Caco-2 (cell line): ENCODE measurements around the gene DAPK1. TPM values are rescaled to one million over a fixed set of nuclear protein-coding genes. Genes with fewer than 3 reads are reported as not detected.

Source experiments
- BruUV-seq: library from RNA; stranded (reverse); fragments of 400-500 nt; replicated peaks from 2 replicates; lab custom pipeline; 2021; lab: Mats Ljungman, UMichigan
- CTCF ChIA-PET: fragments of 300-600 bp; sonication (Branson Sonifier 250); formaldehyde crosslinking; loops from one replicate; lab custom pipeline; 2022; ENCODE audit warnings: antibody characterized with exemption; lab: Charles Lee
- POLR2A ChIA-PET: fragments of 300-600 bp; sonication (Branson Sonifier 250); formaldehyde crosslinking; loops from one replicate; lab custom pipeline; 2022; ENCODE audit warnings: antibody characterized with exemption; lab: Charles Lee
- DNase-seq, 2 experiments: peaks; one replicate each; pipeline versions ENCODE4 v3.0.0 to v3.0.0-alpha.2; 2020 to 2022
- H3K27me3 ChIP-seq: replicated peaks from 2 replicates; pipeline ENCODE4 v1.6.0; 2011; ENCODE audit warnings: low read length; ENCODE audit not compliant: control insufficient read depth, insufficient read depth
- H3K36me3 ChIP-seq: 2 replicates; pipeline ENCODE4 v1.5.1; 2011; ENCODE audit warnings: low read length; ENCODE audit not compliant: control insufficient read depth, insufficient read depth
- H3K4me1 ChIP-seq: fragments of 250-450 bp; sonication (Bioruptor Pico); 2 replicates; pipeline ENCODE4 v1.5.1; 2020; ENCODE audit warnings: mild to moderate bottlenecking
- H3K4me3 ChIP-seq: 2 replicates; pipeline ENCODE4 v1.5.1; 2011; ENCODE audit warnings: low read depth, mild to moderate bottlenecking, control low read depth, low read length
- H3K9me3 ChIP-seq: fragments of 250-450 bp; sonication (Bioruptor Pico); 2 replicates; pipeline ENCODE4 v1.5.1; 2020; ENCODE audit warnings: mild to moderate bottlenecking, moderate library complexity
- H3K27ac Mint-ChIP-seq: one replicate; pipeline ENCODE4 v1.8.0; 2022; ENCODE audit warnings: mixed read lengths; ENCODE audit not compliant: unreplicated experiment
- H3K27me3 Mint-ChIP-seq: one replicate; pipeline ENCODE4 v1.8.0; 2022; ENCODE audit warnings: mixed read lengths; ENCODE audit not compliant: insufficient read depth, unreplicated experiment
- H3K36me3 Mint-ChIP-seq: one replicate; pipeline ENCODE4 v1.8.0; 2022; ENCODE audit warnings: mild to moderate bottlenecking, mixed read lengths; ENCODE audit not compliant: insufficient read depth, unreplicated experiment
- H3K4me1 Mint-ChIP-seq: one replicate; pipeline ENCODE4 v1.8.0; 2022; ENCODE audit warnings: low read depth, mixed read lengths; ENCODE audit not compliant: unreplicated experiment
- H3K4me3 Mint-ChIP-seq: one replicate; pipeline ENCODE4 v1.8.0; 2022; ENCODE audit warnings: mild to moderate bottlenecking, moderate library complexity, mixed read lengths; ENCODE audit not compliant: unreplicated experiment
- H3K9me3 Mint-ChIP-seq: one replicate; pipeline ENCODE4 v1.8.0; 2022; ENCODE audit warnings: mixed read lengths; ENCODE audit not compliant: unreplicated experiment
- intact Hi-C: fragments of 100-400 bp; cut with micrococcal nuclease; formaldehyde crosslinking; loops from one replicate; pipeline ENCODE4 v1.10.0; 2022; ENCODE audit not compliant: unreplicated experiment
- total RNA-seq: library from RNA; stranded (reverse); gene quantifications from 2 replicates; pipeline ENCODE4 v1.2.3, GENCODE V29; 2022
- TF ChIP-seq, protein P1 (sequence below), 2 experiments: fragments of 200-600 bp in 1 of 2; IDR thresholded peaks; 1 replicate in 1 of 2; 2 replicates in 1 of 2; pipeline versions ENCODE4 v1.5.1 to v1.8.0; 2011 to 2022; ENCODE audit warnings: antibody characterized with exemption in 1 of 2, control low read depth in 1 of 2, inconsistent platforms in 1 of 2, low read depth in 1 of 2, low read length in 1 of 2, mild to moderate bottlenecking in 1 of 2, moderate library complexity in 1 of 2; ENCODE audit not compliant: insufficient read depth in 1 of 2, severe bottlenecking in 1 of 2, unreplicated experiment in 1 of 2

Gene DAPK1
- total RNA-seq, 1 experiment from 2014 or later: 79.2 TPM

DNA sequence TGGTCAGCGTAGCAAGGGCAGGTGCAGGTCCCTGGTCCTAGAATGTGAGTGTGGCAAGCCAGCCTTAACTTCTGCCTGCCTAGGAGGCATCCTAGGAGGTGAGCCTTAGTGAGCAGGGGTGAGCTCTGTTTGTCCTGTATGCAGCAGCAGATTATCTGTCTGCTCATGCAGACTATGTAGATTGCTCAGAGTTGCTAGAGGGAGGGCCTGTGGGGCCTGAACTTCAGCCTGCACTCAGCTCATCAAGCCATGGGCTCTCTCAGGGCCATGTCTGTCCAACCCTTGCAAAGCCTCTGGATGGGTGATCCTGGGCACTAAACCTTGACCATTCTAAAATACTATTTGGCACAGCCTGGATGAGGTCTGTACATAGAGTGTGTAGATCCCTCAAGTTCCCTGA lies 219.8 kb downstream of the DAPK1 start:
- H3K4me3 ChIP-seq: no peak overlapping the region
- H3K9me3 ChIP-seq: no peaks in the 10 kb centered on the region
- no peaks in the 10 kb centered on the region for H3K4me1 ChIP-seq
- H3K4me3 Mint-ChIP-seq: no peak overlapping the region
- peaks cover 13% of the 10 kb centered on the region for H3K36me3 Mint-ChIP-seq
- H3K27ac Mint-ChIP-seq: no peak overlapping the region
- ChIA-PET POLR2A (no interaction called here), CTCF (interaction anchor here (1.1 kb wide), 1 partner anchor 9 kb away, joined by 4 read pairs; the partner anchor contains the start of gene CTSL)
- peaks cover 9% of the 10 kb centered on the region for H3K4me1 Mint-ChIP-seq
- no TSS peak for BruUV-seq
- H3K27me3 Mint-ChIP-seq: no peaks in the 10 kb centered on the region
- H3K9me3 Mint-ChIP-seq: no peaks in the 10 kb centered on the region
- intact Hi-C loops: no loop called here
- H3K36me3 ChIP-seq: no peaks in the 10 kb centered on the region
- no peak for DNase-seq
- TF ChIP-seq, protein P1, sequence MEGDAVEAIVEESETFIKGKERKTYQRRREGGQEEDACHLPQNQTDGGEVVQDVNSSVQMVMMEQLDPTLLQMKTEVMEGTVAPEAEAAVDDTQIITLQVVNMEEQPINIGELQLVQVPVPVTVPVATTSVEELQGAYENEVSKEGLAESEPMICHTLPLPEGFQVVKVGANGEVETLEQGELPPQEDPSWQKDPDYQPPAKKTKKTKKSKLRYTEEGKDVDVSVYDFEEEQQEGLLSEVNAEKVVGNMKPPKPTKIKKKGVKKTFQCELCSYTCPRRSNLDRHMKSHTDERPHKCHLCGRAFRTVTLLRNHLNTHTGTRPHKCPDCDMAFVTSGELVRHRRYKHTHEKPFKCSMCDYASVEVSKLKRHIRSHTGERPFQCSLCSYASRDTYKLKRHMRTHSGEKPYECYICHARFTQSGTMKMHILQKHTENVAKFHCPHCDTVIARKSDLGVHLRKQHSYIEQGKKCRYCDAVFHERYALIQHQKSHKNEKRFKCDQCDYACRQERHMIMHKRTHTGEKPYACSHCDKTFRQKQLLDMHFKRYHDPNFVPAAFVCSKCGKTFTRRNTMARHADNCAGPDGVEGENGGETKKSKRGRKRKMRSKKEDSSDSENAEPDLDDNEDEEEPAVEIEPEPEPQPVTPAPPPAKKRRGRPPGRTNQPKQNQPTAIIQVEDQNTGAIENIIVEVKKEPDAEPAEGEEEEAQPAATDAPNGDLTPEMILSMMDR (IDR thresholded peaks at IDR 0.05; ENCODE audit: insufficient read depth in 1 of 2, low read depth in 1 of 2, low read length in 1 of 2, severe bottlenecking in 1 of 2, unreplicated experiment in 1 of 2): no peak
- H3K27me3 ChIP-seq: no peaks in the 10 kb centered on the region

DNA sequence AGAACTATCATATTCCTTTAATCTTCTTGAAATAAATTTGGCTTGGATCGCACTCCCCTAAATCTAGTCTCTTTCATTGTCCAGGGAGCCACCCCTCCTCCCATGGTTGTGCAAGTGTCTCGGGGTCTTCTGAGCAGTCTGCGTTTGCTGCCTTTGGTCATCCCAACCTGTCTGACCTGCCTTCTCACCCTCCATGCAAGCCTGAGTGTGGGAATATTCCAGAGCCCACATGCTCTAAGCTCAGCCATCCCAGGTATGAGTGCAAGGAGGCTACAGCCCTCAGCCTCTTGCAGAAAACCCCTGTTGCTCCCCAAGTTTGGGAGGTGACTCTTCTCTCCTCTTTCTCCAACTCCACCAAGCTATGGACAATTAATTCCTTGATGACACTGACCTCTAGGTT lies 220.6 kb downstream of the DAPK1 start:
- Mint-ChIP-seq H3K4me3 (no peak overlapping the region), H3K27ac (no peak overlapping the region), H3K9me3 (no peaks in the 10 kb centered on the region), H3K27me3 (no peaks in the 10 kb centered on the region), H3K36me3 (peaks cover 6% of the 10 kb centered on the region), H3K4me1 (peaks cover 2% of the 10 kb centered on the region)
- TF ChIP-seq, protein P1 (IDR thresholded peaks at IDR 0.05; ENCODE audit: insufficient read depth in 1 of 2, low read depth in 1 of 2, low read length in 1 of 2, severe bottlenecking in 1 of 2, unreplicated experiment in 1 of 2): no peak
- CTCF ChIA-PET: no interaction called here
- Histone ChIP-seq H3K4me1 (no peaks in the 10 kb centered on the region), H3K4me3 (no peak overlapping the region), H3K36me3 (no peaks in the 10 kb centered on the region), H3K9me3 (no peaks in the 10 kb centered on the region), H3K27me3 (no peaks in the 10 kb centered on the region)
- intact Hi-C loops: no loop called here
- POLR2A ChIA-PET: no interaction called here
- no peak for DNase-seq
- BruUV-seq: no TSS peak

DNA sequence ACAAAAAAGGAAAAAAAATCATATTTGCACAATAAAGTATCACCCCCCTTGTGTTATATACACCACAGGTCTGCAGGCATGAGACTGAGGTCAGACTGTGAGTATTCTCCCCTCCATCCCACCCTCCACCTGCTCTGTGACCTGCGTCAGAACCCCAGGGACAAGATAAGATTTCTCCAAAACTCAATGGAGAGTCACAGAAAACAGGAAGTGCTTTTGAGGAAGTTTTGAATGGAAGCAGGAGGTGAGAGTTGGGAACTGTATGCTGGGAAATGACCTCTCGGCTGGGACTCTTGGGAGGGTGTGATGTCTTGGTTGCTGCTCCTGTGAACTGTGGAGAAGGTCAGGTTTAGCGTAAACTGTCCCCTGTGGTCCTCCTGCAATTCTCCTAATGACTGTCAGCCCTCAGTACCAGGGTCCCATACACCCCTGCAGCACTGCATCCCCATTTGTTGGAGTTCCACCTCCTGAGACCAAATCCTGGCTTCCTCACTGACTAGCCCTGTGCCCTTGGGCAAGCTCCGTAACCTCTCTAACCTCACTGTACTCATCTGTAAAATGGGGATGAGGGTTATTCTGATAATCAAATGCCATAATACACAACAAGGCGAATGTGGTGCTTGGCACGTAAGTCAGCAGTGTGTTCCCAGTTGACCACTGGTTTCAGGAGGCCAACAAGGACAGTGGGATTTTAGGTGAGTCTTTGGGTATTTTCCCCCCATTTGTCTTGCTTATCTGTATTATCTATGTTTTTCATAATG lies 221.4 kb downstream of the DAPK1 start:
- H3K4me3 ChIP-seq: no peak overlapping the region
- ChIA-PET POLR2A (no interaction called here), CTCF (no interaction called here)
- TF ChIP-seq, protein P1 (IDR thresholded peaks at IDR 0.05; ENCODE audit: insufficient read depth in 1 of 2, low read depth in 1 of 2, low read length in 1 of 2, severe bottlenecking in 1 of 2, unreplicated experiment in 1 of 2): no peak
- Mint-ChIP-seq H3K27ac (no peak overlapping the region), H3K4me1 (no peaks in the 10 kb centered on the region), H3K4me3 (no peak overlapping the region), H3K9me3 (no peaks in the 10 kb centered on the region), H3K27me3 (no peaks in the 10 kb centered on the region), H3K36me3 (peaks cover 5% of the 10 kb centered on the region)
- DNase-seq: no peak
- H3K27me3 ChIP-seq: no peaks in the 10 kb centered on the region
- no peaks in the 10 kb centered on the region for H3K36me3 ChIP-seq
- BruUV-seq: no TSS peak
- H3K4me1 ChIP-seq: no peaks in the 10 kb centered on the region
- H3K9me3 ChIP-seq: no peaks in the 10 kb centered on the region
- intact Hi-C loops: no loop called here
